OCI-LY1 (cell line): ENCODE data around the gene FLAD1.

Source experiments
- CTCF ChIP-seq: fragments of 200-600 bp; sonication (generic), shearing (Covaris generic); IDR thresholded peaks from 2 replicates; pipeline ENCODE4 v1.5.1; 2017; ENCODE audit warnings: mild to moderate bottlenecking, antibody characterized with exemption, low read length, moderate library complexity, mixed read lengths
- EZH2 ChIP-seq: fragments of 200-600 bp; sonication (generic), shearing (Covaris generic); IDR thresholded peaks from 2 replicates; pipeline ENCODE4 v1.8.0; 2017; ENCODE audit warnings: borderline replicate concordance, mixed run types, mild to moderate bottlenecking, antibody characterized with exemption, low read length, moderate library complexity, mixed read lengths

- no peak for TF ChIP-seq CTCF
- TF ChIP-seq EZH2: no peak
Observed at GRCh38 chr1:155029513-155030242, 46.5 kb downstream of the FLAD1 start.
